ENCODE measurements around the gene BBC3. TPM values are rescaled to one million over a fixed set of nuclear protein-coding genes. Genes with fewer than 3 reads are reported as not detected.

Gene BBC3
- total RNA-seq, 2 donors from 2014 or later, result 19.5 to 21.7 TPM

- Histone ChIP-seq H3K4me3 (no peak overlapping the region), H3K4me1 (no peaks in the 10 kb centered on the region), H3K9ac (ENCODE audit: low read depth in 2 of 2, low read length in 2 of 2) (no peak overlapping the region), H3K36me3 (no peaks in the 10 kb centered on the region), H3K9me3 (no peaks in the 10 kb centered on the region), H3K27me3 (no peaks in the 10 kb centered on the region), H3K27ac (no peak overlapping the region)
- DNase-seq, result no peak
- intact Hi-C loops (cut with DNase I), result no loop called here
- TF ChIP-seq, protein P1, sequence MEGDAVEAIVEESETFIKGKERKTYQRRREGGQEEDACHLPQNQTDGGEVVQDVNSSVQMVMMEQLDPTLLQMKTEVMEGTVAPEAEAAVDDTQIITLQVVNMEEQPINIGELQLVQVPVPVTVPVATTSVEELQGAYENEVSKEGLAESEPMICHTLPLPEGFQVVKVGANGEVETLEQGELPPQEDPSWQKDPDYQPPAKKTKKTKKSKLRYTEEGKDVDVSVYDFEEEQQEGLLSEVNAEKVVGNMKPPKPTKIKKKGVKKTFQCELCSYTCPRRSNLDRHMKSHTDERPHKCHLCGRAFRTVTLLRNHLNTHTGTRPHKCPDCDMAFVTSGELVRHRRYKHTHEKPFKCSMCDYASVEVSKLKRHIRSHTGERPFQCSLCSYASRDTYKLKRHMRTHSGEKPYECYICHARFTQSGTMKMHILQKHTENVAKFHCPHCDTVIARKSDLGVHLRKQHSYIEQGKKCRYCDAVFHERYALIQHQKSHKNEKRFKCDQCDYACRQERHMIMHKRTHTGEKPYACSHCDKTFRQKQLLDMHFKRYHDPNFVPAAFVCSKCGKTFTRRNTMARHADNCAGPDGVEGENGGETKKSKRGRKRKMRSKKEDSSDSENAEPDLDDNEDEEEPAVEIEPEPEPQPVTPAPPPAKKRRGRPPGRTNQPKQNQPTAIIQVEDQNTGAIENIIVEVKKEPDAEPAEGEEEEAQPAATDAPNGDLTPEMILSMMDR (IDR thresholded peaks at IDR 0.05), result no peak
Observed at GRCh38 chr19:47221080-47221841, 9.7 kb downstream of the BBC3 start.

DNA sequence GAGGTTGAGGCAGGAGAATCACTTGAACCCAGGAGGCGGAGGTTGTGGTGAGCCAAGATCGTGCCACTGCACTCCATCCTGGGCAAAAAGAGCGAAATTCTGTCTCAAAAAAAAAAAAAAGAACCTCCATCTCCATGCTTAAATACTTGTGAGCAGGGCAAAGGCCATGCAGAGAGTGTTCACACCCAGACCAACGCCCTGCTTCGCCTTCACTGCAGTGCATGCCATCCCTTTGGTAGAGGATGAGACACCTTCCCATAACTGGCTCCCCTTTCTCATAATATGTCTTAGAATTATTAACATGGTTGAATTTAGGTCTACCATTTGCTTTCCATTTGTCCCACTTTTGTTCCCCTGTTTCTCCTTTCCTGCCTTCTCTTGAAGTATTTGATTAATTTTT lies 15.4 kb downstream of the BBC3 start:
- Histone ChIP-seq H3K4me3 (no peak overlapping the region), H3K36me3 (no peaks in the 10 kb centered on the region), H3K4me1 (no peaks in the 10 kb centered on the region), H3K9ac (ENCODE audit: low read depth in 2 of 2, low read length in 2 of 2) (no peak overlapping the region), H3K27me3 (no peaks in the 10 kb centered on the region), H3K9me3 (no peaks in the 10 kb centered on the region), H3K27ac (peak overlapping the region; percentile 25)
- intact Hi-C loops (cut with DNase I), result no loop called here
- DNase-seq, result peak; percentile 77
- TF ChIP-seq, protein P1 (IDR thresholded peaks at IDR 0.05), result no peak

DNA sequence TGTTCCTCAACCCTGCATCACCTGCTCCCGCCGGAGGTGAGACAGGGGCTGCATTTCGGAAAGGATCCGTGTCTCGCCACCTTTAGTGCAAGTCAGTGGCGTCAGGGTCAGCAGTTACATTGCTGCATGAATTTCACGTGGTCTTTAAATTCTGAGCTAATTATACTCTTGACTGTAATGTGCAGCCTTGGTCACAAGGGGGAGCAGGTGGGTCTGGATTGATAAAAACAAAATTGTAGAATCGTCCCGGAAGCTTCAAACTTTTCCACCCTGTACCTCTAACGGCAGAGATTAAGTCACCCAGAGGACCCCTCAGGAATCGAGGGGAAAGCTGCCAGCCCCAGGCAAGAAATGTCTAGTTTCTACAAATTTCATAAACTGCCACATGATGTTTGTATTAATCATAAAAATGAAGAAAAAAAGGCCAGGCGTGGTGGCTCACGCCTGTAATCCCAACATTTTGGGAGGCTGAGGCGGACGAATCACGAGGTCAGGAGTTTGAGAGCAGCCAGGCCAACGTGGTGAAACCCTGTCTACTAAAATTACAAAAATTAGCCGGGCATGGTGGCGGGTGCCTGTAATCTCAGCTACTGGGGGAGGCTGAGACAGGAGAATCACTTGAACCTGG lies 20.2 kb downstream of the BBC3 start:
- no peak overlapping the region for H3K9ac ChIP-seq (ENCODE audit: low read depth in 2 of 2, low read length in 2 of 2)
- no peaks in the 10 kb centered on the region for H3K27me3 ChIP-seq
- H3K9me3 ChIP-seq, result no peaks in the 10 kb centered on the region
- H3K27ac ChIP-seq, result peak overlapping the region; percentile 40
- DNase-seq, result peak; percentile 92
- H3K4me3 ChIP-seq, result no peak overlapping the region
- intact Hi-C loops (cut with DNase I), result loop anchor here (1.0 kb wide), 1 partner anchor 33 kb away; no protein-coding TSS in a partner anchor
- TF ChIP-seq, protein P1 (IDR thresholded peaks at IDR 0.05), result peak; percentile 79
- no peaks in the 10 kb centered on the region for H3K4me1 ChIP-seq
- H3K36me3 ChIP-seq, result peaks cover 1% of the 10 kb centered on the region

DNA sequence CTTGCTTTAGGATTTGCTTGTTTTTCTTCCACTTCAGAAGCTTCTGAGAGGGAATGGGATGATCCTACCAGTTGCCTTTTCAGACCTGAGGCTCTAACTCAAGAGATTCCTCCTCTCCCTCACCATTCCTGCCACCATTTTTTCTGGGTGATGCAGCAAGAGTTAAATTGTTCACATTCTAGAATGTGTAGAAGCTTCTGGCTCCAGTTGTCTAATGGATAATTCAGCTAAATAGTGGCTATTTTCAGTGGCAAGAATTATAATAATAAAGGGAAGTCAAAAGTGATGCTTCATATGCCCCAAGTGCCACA lies 20.9 kb downstream of the BBC3 start:
- peaks cover 6% of the 10 kb centered on the region for H3K36me3 ChIP-seq
- TF ChIP-seq, protein P1 (IDR thresholded peaks at IDR 0.05), result no peak
- H3K27ac ChIP-seq, result no peak overlapping the region
- no peaks in the 10 kb centered on the region for H3K9me3 ChIP-seq
- intact Hi-C loops (cut with DNase I), result loop anchor here (1.0 kb wide), 1 partner anchor 34 kb away; no protein-coding TSS in a partner anchor
- no peaks in the 10 kb centered on the region for H3K4me1 ChIP-seq
- no peak overlapping the region for H3K4me3 ChIP-seq
- no peak for DNase-seq
- no peak overlapping the region for H3K9ac ChIP-seq (ENCODE audit: low read depth in 2 of 2, low read length in 2 of 2)
- H3K27me3 ChIP-seq, result no peaks in the 10 kb centered on the region

DNA sequence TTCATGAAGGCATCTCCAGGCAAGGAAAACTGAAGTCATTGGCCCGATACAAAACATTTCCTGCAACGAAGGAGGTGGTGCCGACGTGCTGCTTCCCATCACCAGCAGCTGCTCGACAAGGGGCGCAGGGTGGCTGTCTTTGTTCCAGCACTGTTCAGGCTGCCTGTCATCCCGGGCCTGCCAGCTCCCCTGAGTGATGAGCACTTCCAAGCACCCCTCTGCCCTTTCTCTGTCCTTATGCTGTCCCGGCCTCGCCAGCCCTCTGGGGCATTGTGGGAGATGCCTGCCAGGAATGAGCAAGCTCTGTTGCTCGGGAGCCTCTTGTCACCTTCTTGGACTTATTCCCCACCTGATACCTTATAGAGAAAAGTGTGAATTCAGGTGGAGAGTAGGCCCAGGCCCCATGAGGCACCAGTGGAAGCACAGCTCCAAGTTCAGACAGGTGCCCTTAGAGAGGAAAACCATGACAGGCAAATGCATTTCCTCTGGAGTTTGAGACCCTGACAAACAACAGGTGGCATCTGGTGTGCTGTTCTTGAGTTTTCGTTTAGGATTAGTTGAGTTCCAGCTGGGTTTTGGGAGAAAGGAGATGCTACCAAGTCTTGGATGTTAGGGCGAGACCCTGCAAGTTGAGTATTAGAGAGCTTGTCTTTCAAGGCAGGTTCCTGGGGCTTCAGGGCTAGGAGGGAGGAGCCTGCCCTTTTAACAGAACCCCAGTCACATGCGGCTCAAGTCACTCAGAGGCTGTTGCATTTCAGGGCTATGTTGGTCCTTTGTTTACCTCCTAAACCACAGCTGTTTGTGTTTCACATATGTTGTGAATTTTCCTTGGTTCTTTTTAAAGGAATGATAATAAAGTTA lies 21.4 kb downstream of the BBC3 start:
- intact Hi-C loops (cut with DNase I), result loop anchor here (1.0 to 10.0 kb wide), 2 partner anchors 35 to 55 kb away; no protein-coding TSS in a partner anchor
- H3K9ac ChIP-seq (ENCODE audit: low read depth in 2 of 2, low read length in 2 of 2), result no peak overlapping the region
- TF ChIP-seq, protein P1 (IDR thresholded peaks at IDR 0.05), result no peak
- H3K36me3 ChIP-seq, result peaks cover 6% of the 10 kb centered on the region
- H3K4me3 ChIP-seq, result no peak overlapping the region
- H3K27ac ChIP-seq, result no peak overlapping the region
- no peaks in the 10 kb centered on the region for H3K4me1 ChIP-seq
- no peaks in the 10 kb centered on the region for H3K9me3 ChIP-seq
- no peaks in the 10 kb centered on the region for H3K27me3 ChIP-seq
- DNase-seq, result no peak

Data from colonic mucosa (tissue), 4 donors.